BLaER1 (cell line): Measurements from ENCODE around the gene MAP3K5.

ENCODE experiments used
- H3K27ac ChIP-seq: shearing (Covaris generic); formaldehyde crosslinking; 2 replicates; pipeline ENCODE4 v1.8.1; 2022
- H3K27me3 ChIP-seq: shearing (Covaris generic); formaldehyde crosslinking; 2 replicates; pipeline ENCODE4 v1.8.1; 2022
- H3K36me3 ChIP-seq: shearing (Covaris generic); formaldehyde crosslinking; 2 replicates; pipeline ENCODE4 v1.8.1; 2022
- H3K4me1 ChIP-seq: shearing (Covaris generic); formaldehyde crosslinking; 2 replicates; pipeline ENCODE4 v1.8.1; 2022
- H3K4me2 ChIP-seq: shearing (Covaris generic); formaldehyde crosslinking; 2 replicates; pipeline ENCODE4 v1.8.1; 2022
- H3K4me3 ChIP-seq: shearing (Covaris generic); formaldehyde crosslinking; 2 replicates; pipeline ENCODE4 v1.8.1; 2022
- H3K9ac ChIP-seq: shearing (Covaris generic); formaldehyde crosslinking; 2 replicates; pipeline ENCODE4 v1.8.1; 2022
- H3K9me3 ChIP-seq: shearing (Covaris generic); formaldehyde crosslinking; 2 replicates; pipeline ENCODE4 v1.8.1; 2022
- H4K20me1 ChIP-seq: shearing (Covaris generic); formaldehyde crosslinking; 2 replicates; pipeline ENCODE4 v1.8.1; 2022
- Cebpa-rat ChIP-seq: shearing (Covaris generic); IDR thresholded peaks from 2 replicates; pipeline ENCODE4 v1.8.1; 2022

Gene MAP3K5

DNA sequence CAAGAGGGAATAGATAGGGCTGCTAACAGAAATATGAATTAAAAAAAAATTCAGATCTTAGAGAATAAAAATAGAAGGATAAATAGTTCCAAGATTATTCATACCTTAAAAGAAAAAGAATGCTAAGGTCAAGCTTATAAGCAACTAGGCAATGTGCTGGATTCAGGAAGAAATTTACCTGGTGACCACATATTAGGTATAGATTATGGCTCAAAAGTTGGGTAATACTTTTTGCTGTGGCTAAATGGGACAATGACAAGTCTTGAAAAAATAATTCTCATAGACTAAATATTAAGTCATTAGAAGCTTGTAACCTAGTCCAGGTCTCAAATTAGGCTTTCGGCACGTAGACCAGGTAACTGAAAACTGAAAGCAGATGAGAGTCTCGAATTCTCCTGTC lies 17.2 kb downstream of the MAP3K5 start:
- no peaks in the 10 kb centered on the region for H3K27me3 ChIP-seq
- TF ChIP-seq Cebpa-rat = no peak; the same call in 1 of the 2 replicates
- H3K9me3 ChIP-seq = no peaks in the 10 kb centered on the region
- no peaks in the 10 kb centered on the region for H4K20me1 ChIP-seq
- H3K4me2 ChIP-seq = no peak overlapping the region
- peaks cover 7% of the 10 kb centered on the region; the same call in 1 of the 2 replicates for H3K4me1 ChIP-seq
- no peak overlapping the region for H3K9ac ChIP-seq
- H3K4me3 ChIP-seq = no peak overlapping the region
- no peak overlapping the region for H3K27ac ChIP-seq
- no peaks in the 10 kb centered on the region for H3K36me3 ChIP-seq

DNA sequence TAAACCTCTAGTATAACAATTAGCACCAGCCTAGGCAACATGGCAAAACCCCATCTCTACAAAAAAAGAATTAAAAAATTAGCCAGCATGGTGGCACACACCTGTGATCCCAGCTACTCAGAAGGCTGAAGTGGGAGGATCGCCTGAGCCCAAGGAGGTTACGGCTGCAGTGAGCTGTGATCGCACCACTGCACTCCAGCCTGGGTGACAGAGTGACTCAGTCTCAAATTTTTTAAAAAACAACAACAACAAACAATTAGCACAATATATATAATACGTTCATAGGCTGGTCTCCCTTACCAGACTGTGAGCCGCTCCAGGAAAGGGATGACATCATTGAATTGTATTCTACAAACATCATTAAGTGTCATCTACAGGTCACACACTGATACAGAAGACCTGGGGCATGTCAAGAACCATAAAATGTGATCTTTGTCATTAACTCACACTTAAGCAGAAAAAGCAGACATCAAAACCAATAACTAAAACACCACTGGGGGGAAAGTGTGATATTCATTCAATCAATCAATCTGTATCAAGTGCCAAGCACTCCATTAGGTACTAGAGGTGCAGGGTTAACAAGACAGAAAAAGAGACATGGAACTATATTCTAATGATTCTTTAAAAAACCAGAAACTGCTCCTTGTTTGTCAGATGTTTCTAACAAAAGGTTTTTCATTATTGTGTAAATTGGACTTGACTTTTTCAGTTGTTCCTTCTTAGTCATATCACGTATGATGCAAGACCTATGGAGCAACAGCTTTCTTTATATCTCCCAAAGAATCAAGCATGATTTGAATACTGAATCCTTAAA lies 17.8 kb downstream of the MAP3K5 start:
- Histone ChIP-seq H4K20me1 (no peaks in the 10 kb centered on the region), H3K4me2 (no peak overlapping the region), H3K9ac (no peak overlapping the region), H3K27me3 (no peaks in the 10 kb centered on the region), H3K4me3 (no peak overlapping the region), H3K27ac (no peak overlapping the region), H3K36me3 (no peaks in the 10 kb centered on the region), H3K9me3 (no peaks in the 10 kb centered on the region), H3K4me1 (peaks cover 7% of the 10 kb centered on the region; the same call in 1 of the 2 replicates)
- TF ChIP-seq Cebpa-rat = no peak; the same call in 1 of the 2 replicates

DNA sequence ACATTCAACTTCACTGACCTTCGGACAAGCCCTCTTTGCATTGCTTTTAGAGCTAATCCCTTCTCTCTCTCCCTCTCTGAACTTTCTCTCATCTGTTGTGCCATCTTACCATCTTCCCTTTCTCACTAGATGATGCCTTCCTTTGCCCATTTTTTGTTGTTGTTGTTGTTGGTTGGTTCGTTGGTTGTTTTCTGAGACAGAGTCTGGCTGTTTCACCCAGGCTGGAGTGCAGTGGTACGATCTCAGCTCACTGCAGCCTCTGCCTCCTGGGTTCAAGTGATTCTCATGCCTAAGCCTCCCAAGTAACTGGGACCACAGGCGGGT lies 18.8 kb downstream of the MAP3K5 start:
- Histone ChIP-seq H3K27ac (no peak overlapping the region), H3K4me2 (no peak overlapping the region), H3K27me3 (no peaks in the 10 kb centered on the region), H3K9ac (no peak overlapping the region), H3K36me3 (no peaks in the 10 kb centered on the region), H3K9me3 (peaks cover 8% of the 10 kb centered on the region; the same call in 1 of the 2 replicates), H4K20me1 (no peaks in the 10 kb centered on the region), H3K4me3 (no peak overlapping the region), H3K4me1 (peaks cover 7% of the 10 kb centered on the region; the same call in 1 of the 2 replicates)
- TF ChIP-seq Cebpa-rat = no peak

DNA sequence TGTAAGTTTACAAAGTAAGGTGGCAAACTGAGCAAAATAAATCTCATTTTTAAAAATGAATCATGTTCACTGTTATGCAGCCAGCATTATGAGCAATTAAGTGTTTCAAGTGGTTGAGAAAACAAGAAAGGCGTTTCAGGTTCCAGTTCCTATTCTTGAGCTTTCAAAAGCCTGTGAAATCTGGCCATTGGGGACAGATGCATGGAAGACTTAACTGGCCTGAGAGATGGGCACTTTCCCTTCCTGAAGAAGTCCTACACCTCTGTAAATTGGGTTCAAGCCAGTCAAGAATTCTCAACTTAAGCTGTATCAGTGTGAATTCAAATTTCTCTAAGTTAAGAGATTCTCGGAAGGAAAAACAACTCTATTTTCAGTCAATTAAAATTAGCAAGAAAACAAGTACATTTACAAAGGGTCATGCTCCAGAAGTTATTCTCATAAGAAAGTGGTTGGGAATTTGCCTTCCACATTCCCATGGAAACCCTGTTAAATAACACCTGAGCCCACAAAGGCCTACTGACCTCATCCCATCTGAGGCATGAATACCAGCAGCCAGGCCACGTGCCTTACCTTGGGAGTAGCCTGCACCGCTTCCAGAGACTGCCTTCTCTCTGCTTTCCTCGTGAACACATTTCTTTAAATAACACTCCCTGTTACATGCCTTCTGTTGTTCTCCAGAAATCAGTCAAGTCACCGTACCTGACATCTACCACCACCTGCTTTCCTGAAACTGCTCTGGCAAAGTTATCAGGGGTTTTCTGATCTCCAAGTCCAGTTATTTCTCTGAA lies 19.4 kb downstream of the MAP3K5 start:
- H3K27ac ChIP-seq = no peak overlapping the region
- H3K4me2 ChIP-seq = no peak overlapping the region
- H4K20me1 ChIP-seq = no peaks in the 10 kb centered on the region
- no peak for TF ChIP-seq Cebpa-rat
- H3K4me1 ChIP-seq = peaks cover 8% of the 10 kb centered on the region
- no peak overlapping the region for H3K9ac ChIP-seq
- H3K4me3 ChIP-seq = no peak overlapping the region
- H3K9me3 ChIP-seq = peaks cover 11% of the 10 kb centered on the region; the same call in 1 of the 2 replicates
- H3K36me3 ChIP-seq = no peaks in the 10 kb centered on the region
- H3K27me3 ChIP-seq = no peaks in the 10 kb centered on the region

DNA sequence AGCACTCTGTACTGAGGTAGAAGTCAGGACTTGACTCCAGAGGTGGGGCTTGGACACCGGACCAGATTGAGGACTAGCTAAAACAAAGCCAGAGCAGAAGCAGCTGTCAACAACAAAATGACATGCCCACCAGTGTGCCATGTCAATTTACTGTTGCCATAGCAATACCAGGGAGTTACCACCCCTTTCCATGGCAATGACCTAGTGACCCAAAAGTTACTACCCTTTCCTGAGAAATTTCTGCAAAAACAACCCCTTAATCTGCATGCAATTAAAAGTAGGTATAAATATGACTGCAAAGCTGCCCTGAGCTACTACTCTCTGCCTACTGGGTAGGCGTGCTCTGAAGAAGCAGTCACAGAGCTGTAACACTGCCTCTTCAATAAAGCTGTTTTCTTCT lies 21.0 kb downstream of the MAP3K5 start:
- Histone ChIP-seq H3K27ac (no peak overlapping the region), H4K20me1 (no peaks in the 10 kb centered on the region), H3K9me3 (peaks cover 11% of the 10 kb centered on the region; the same call in 1 of the 2 replicates), H3K4me3 (no peak overlapping the region), H3K9ac (no peak overlapping the region), H3K27me3 (no peaks in the 10 kb centered on the region), H3K4me1 (peaks cover 17% of the 10 kb centered on the region), H3K4me2 (no peak overlapping the region), H3K36me3 (no peaks in the 10 kb centered on the region)
- no peak for TF ChIP-seq Cebpa-rat

DNA sequence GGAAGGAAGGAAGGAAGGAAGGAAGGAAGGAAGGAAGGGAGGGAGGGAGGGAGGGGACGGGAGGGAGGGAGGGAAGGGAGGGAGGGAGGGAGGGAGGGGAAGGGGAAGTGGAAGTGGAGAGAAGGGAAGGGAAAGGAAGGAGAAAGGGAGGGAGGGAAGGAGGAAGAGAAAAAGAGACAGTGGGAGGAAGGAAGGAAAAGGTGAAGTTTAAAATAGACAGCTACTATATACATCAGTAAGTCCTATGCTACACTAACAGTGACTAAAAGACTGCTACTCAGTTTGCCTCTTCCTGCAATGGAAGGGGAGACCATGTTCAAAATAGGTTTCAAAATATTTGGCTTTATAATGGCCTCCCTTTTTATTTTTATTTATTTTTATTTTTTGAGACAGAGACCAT lies 22.5 kb downstream of the MAP3K5 start:
- no peaks in the 10 kb centered on the region for H4K20me1 ChIP-seq
- no peak overlapping the region for H3K27ac ChIP-seq
- peaks cover 11% of the 10 kb centered on the region; the same call in 1 of the 2 replicates for H3K9me3 ChIP-seq
- peaks cover 23% of the 10 kb centered on the region for H3K4me1 ChIP-seq
- no peak overlapping the region for H3K4me3 ChIP-seq
- H3K9ac ChIP-seq = no peak overlapping the region
- no peaks in the 10 kb centered on the region for H3K27me3 ChIP-seq
- H3K4me2 ChIP-seq = no peak overlapping the region
- H3K36me3 ChIP-seq = no peaks in the 10 kb centered on the region
- no peak for TF ChIP-seq Cebpa-rat

DNA sequence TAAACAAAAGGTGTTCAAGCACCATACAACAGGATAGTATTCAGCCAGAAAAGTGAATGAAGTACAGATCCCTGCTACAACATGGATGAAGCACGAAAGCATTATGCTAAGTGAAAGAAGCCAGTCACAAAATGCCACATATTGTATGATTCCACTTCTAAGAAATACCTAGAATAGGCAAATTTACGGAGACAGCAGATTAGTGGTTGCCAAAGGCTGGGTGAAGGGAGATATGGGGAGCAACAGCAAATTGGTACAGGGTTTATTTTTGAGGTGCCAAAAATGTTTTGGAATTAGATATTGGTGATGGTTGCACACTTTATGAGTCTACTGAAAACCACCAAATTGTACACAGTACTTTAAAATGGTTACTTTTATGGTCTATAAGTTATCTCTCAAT lies 23.2 kb downstream of the MAP3K5 start:
- no peak overlapping the region for H3K4me2 ChIP-seq
- H3K4me3 ChIP-seq = no peak overlapping the region
- H3K36me3 ChIP-seq = no peaks in the 10 kb centered on the region
- H4K20me1 ChIP-seq = no peaks in the 10 kb centered on the region
- H3K9me3 ChIP-seq = peaks cover 11% of the 10 kb centered on the region; the same call in 1 of the 2 replicates
- H3K27ac ChIP-seq = no peak overlapping the region
- H3K9ac ChIP-seq = no peak overlapping the region
- H3K27me3 ChIP-seq = no peaks in the 10 kb centered on the region
- no peak for TF ChIP-seq Cebpa-rat
- peaks cover 30% of the 10 kb centered on the region for H3K4me1 ChIP-seq

DNA sequence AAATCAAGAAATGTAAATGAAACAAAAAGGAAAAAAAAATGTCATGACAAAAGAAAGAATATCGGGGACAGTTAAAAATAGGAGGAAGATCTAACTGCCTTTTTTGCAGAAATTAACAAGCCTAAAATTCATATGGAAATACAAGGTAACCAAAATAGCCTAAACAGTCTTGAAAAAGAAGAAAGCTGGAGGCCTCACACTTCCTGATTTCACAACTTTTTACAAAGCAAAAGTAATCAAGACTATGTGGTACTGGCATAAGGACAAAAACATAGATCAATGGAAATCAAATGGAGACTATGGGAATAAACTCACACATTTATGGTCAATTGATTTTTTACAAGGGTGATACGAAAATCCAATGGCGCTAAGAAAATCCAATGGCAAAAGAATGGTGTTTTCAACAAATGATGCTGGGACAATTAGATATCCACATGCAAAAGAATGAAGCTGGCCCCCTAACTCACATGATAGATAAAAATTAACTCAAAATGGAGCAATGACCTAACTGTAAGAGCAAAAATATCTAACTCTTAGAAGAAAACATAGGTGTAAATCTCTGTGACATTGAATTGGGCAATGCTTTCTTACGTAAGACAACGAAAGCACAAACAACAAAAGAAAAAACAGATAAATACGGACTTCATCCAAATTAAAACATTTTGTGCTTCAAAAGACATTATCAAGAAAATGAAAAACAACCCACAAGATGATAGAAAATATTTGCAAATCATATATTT lies 24.5 kb downstream of the MAP3K5 start:
- H4K20me1 ChIP-seq = peaks cover 4% of the 10 kb centered on the region; the same call in 1 of the 2 replicates
- H3K36me3 ChIP-seq = no peaks in the 10 kb centered on the region
- no peaks in the 10 kb centered on the region for H3K27me3 ChIP-seq
- peaks cover 39% of the 10 kb centered on the region for H3K4me1 ChIP-seq
- H3K9ac ChIP-seq = no peak overlapping the region
- TF ChIP-seq Cebpa-rat = no peak
- H3K9me3 ChIP-seq = peaks cover 11% of the 10 kb centered on the region; the same call in 1 of the 2 replicates
- no peak overlapping the region for H3K27ac ChIP-seq
- H3K4me3 ChIP-seq = no peak overlapping the region
- H3K4me2 ChIP-seq = peak overlapping the region; percentile 51

DNA sequence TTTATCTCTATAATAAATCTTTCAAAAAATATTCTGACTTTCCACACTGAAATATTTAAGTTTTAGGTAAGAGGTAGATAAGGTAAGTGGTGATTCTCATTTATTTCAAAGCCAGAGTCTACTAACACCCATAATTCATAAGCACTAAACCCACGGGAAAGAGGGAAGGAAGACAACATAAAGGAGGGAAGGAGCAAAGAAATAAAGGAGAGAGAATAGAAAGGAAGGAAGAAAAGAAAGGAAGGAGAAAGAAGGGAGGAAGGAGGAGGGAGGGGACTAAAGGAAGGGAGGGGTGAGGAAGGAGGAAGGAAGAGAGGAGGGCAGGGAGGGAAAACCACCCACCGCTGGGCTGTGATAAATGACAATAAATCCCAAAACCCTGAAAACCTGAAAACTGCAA lies 25.2 kb downstream of the MAP3K5 start:
- Histone ChIP-seq H3K9me3 (peaks cover 11% of the 10 kb centered on the region; the same call in 1 of the 2 replicates), H3K4me1 (peaks cover 43% of the 10 kb centered on the region), H4K20me1 (peaks cover 9% of the 10 kb centered on the region; the same call in 1 of the 2 replicates), H3K27ac (no peak overlapping the region), H3K4me2 (peak overlapping the region; percentile 51), H3K9ac (no peak overlapping the region), H3K4me3 (no peak overlapping the region), H3K36me3 (no peaks in the 10 kb centered on the region), H3K27me3 (no peaks in the 10 kb centered on the region)
- no peak for TF ChIP-seq Cebpa-rat
